Vagina (tissue), 2 donors: Measurements from ENCODE around the gene CHI3L1. TPM values are rescaled to one million over a fixed set of nuclear protein-coding genes. Genes with fewer than 3 reads are reported as not detected.

Experiments used
- DNase-seq, 2 donors: peaks; one replicate each; pipeline ENCODE4 v3.0.0-alpha.2; 2017; ENCODE audit errors: extremely low spot score in 2 of 2
- H3K27ac ChIP-seq: fragments of 200-600 bp; sonication (generic); one replicate; pipeline ENCODE4 v1.5.1; 2019
- H3K27me3 ChIP-seq: fragments of 200-600 bp; sonication (generic); one replicate; pipeline ENCODE4 v1.5.1; 2019
- H3K36me3 ChIP-seq, 2 donors: fragments of 200-600 bp; sonication (generic); one replicate each; pipeline ENCODE4 v1.5.1; 2017 to 2019
- H3K4me1 ChIP-seq: fragments of 200-600 bp; sonication (generic); one replicate; pipeline ENCODE4 v1.5.1; 2019
- H3K4me3 ChIP-seq, 2 donors: fragments of 200-600 bp; sonication (generic); 1 replicate in 1 of 2; 2 replicates in 1 of 2; pipeline ENCODE4 v1.5.1; 2016 to 2019
- H3K9me3 ChIP-seq: fragments of 200-600 bp; sonication (generic); one replicate; pipeline ENCODE4 v1.5.1; 2019
- CTCF ChIP-seq, 3 experiments: fragments of 450-650 bp in 2 of 3; fragments of 200-600 bp in 1 of 3; sonication (generic) in 1 of 3; IDR thresholded peaks; one replicate each; pipeline ENCODE4 v1.5.1; 2017 to 2019; ENCODE audit warnings: antibody characterized with exemption in 3 of 3, mild to moderate bottlenecking in 2 of 3, moderate library complexity in 2 of 3
- POLR2A ChIP-seq, 2 donors: fragments of 450-650 bp; IDR thresholded peaks; one replicate each; pipeline ENCODE4 v1.6.1; 2017; ENCODE audit warnings: antibody characterized with exemption in 2 of 2, mild to moderate bottlenecking in 2 of 2, moderate library complexity in 2 of 2
- POLR2AphosphoS5 ChIP-seq, 2 donors: sonication (generic); formaldehyde crosslinking; IDR thresholded peaks; one replicate each; pipeline ENCODE4 v1.9.0; 2017; ENCODE audit warnings: antibody characterized with exemption in 2 of 2, mild to moderate bottlenecking in 2 of 2, low read depth in 1 of 2; ENCODE audit not compliant: insufficient read depth in 1 of 2
- intact Hi-C: fragments of 100-400 bp; cut with DNase I; formaldehyde crosslinking; loops from one replicate; pipeline ENCODE4 v1.15.1; 2023
- total RNA-seq: library from RNA; depleted of rRNA; stranded (reverse); fragments of >200 nt; gene quantifications from one replicate; pipeline ENCODE4 v1.2.3, GENCODE V29; 2016

The CHI3L1 gene
- total RNA-seq, 1 donor from 2014 or later = 51.3 TPM

- intact Hi-C loops = no loop called here
Measured at GRCh38 chr1:203180611-203181330, 5.7 kb downstream of the CHI3L1 start.

GRCh38 chr1:203179667-203180005, 6.9 kb downstream of the CHI3L1 start:
- Histone ChIP-seq H3K9me3 (no peaks in the 10 kb centered on the region), H3K4me1 (peaks cover 28% of the 10 kb centered on the region), H3K36me3 (no peaks in the 10 kb centered on the region), H3K4me3 (no peak overlapping the region), H3K27ac (no peak overlapping the region), H3K27me3 (no peaks in the 10 kb centered on the region)
- DNase-seq = no peak
- TF ChIP-seq POLR2AphosphoS5 (IDR thresholded peaks at IDR 0.05; ENCODE audit: insufficient read depth in 1 of 2, low read depth in 1 of 2) = no peak
- no peak for TF ChIP-seq CTCF (IDR thresholded peaks at IDR 0.05)
- no peak for TF ChIP-seq POLR2A (IDR thresholded peaks at IDR 0.05)
- intact Hi-C loops = no loop called here

More at GRCh38 chr1:203180611-203181330, 5.7 kb downstream of the CHI3L1 start:
- H3K36me3 ChIP-seq = no peaks in the 10 kb centered on the region
- no peak for DNase-seq
- H3K27ac ChIP-seq = no peak overlapping the region
- peaks cover 29% of the 10 kb centered on the region for H3K4me1 ChIP-seq
- H3K9me3 ChIP-seq = no peaks in the 10 kb centered on the region
- H3K4me3 ChIP-seq = no peak overlapping the region
- TF ChIP-seq POLR2A (IDR thresholded peaks at IDR 0.05) (no peak), POLR2AphosphoS5 (IDR thresholded peaks at IDR 0.05; ENCODE audit: insufficient read depth in 1 of 2, low read depth in 1 of 2) (no peak), CTCF (IDR thresholded peaks at IDR 0.05) (no peak)
- H3K27me3 ChIP-seq = no peaks in the 10 kb centered on the region

GRCh38 chr1:203178821-203179666, 7.5 kb downstream of the CHI3L1 start:
- intact Hi-C loops = no loop called here

GRCh38 chr1:203178083-203178482, 8.4 kb downstream of the CHI3L1 start:
- Histone ChIP-seq H3K9me3 (no peaks in the 10 kb centered on the region), H3K4me1 (peaks cover 28% of the 10 kb centered on the region), H3K27ac (no peak overlapping the region), H3K36me3 (no peaks in the 10 kb centered on the region), H3K4me3 (no peak overlapping the region), H3K27me3 (no peaks in the 10 kb centered on the region)
- intact Hi-C loops = no loop called here
- no peak for TF ChIP-seq POLR2AphosphoS5 (IDR thresholded peaks at IDR 0.05; ENCODE audit: insufficient read depth in 1 of 2, low read depth in 1 of 2)
- no peak for TF ChIP-seq POLR2A (IDR thresholded peaks at IDR 0.05)
- no peak for TF ChIP-seq CTCF (IDR thresholded peaks at IDR 0.05)
- no peak for DNase-seq

More at GRCh38 chr1:203178821-203179666, 7.5 kb downstream of the CHI3L1 start:
- Histone ChIP-seq H3K27ac (no peak overlapping the region), H3K27me3 (no peaks in the 10 kb centered on the region), H3K4me3 (no peak overlapping the region), H3K9me3 (no peaks in the 10 kb centered on the region), H3K36me3 (no peaks in the 10 kb centered on the region), H3K4me1 (peaks cover 28% of the 10 kb centered on the region)
- no peak for DNase-seq
- TF ChIP-seq CTCF (IDR thresholded peaks at IDR 0.05) = no peak
- no peak for TF ChIP-seq POLR2AphosphoS5 (IDR thresholded peaks at IDR 0.05; ENCODE audit: insufficient read depth in 1 of 2, low read depth in 1 of 2)
- no peak for TF ChIP-seq POLR2A (IDR thresholded peaks at IDR 0.05)
